HG03064 (cell line): ENCODE measurements around the gene IFT57.
"Not testable (repeated sequence)": the region's sequence is repeated elsewhere in the genome, so short reads cannot be mapped to it uniquely, and the experiment has no call there.

Experiments
- ATAC-seq: cut with Tn5 transposase; IDR thresholded peaks from one replicate; pipeline ENCODE4 v1.9.1; 2021; ENCODE audit warnings: low read depth; ENCODE audit not compliant: unreplicated experiment

IFT57 gene

GRCh38 chr3:108221911-108222852 is at the start of gene IFT57:
Gene IFT57, minus strand, starts transcription at chr3:108222424. Its CDS starts 102 bp downstream, at chr3:108222322.
- peak; percentile 92 for ATAC-seq

- no peak for ATAC-seq
Observed at GRCh38 chr3:108271626-108272025, 49.4 kb upstream of the IFT57 start.

GRCh38 chr3:108268235-108268634 is 46.0 kb upstream of the IFT57 start:
- not testable (repeated sequence) for ATAC-seq

- ATAC-seq: not testable (repeated sequence)
Observed at GRCh38 chr3:108264534-108265298, 42.5 kb upstream of the IFT57 start.

GRCh38 chr3:108255131-108255530 is 32.9 kb upstream of the IFT57 start:
- no peak for ATAC-seq

- no peak for ATAC-seq
Observed at GRCh38 chr3:108251844-108252243, 29.6 kb upstream of the IFT57 start.

GRCh38 chr3:108251265-108251664 is 29.0 kb upstream of the IFT57 start:
- ATAC-seq: no peak

GRCh38 chr3:108250626-108251025 is 28.4 kb upstream of the IFT57 start:
- no peak for ATAC-seq

- ATAC-seq: no peak
Observed at GRCh38 chr3:108243243-108243642, 21.0 kb upstream of the IFT57 start.

- no peak for ATAC-seq
Observed at GRCh38 chr3:108242776-108243175, 20.6 kb upstream of the IFT57 start.

GRCh38 chr3:108241721-108242120 is 19.5 kb upstream of the IFT57 start:
- no peak for ATAC-seq

- ATAC-seq: no peak
Observed at GRCh38 chr3:108241146-108241545, 18.9 kb upstream of the IFT57 start.

- no peak for ATAC-seq
Observed at GRCh38 chr3:108239082-108239481, 16.9 kb upstream of the IFT57 start.

- no peak for ATAC-seq
Observed at GRCh38 chr3:108235290-108235689, 13.1 kb upstream of the IFT57 start.

GRCh38 chr3:108234387-108234957 is 12.2 kb upstream of the IFT57 start:
- ATAC-seq: no peak

GRCh38 chr3:108228286-108228685 is 6.1 kb upstream of the IFT57 start:
- no peak for ATAC-seq

GRCh38 chr3:108227131-108227530 is 4.9 kb upstream of the IFT57 start:
- ATAC-seq: no peak

GRCh38 chr3:108225221-108225620 is 3.0 kb upstream of the IFT57 start:
- no peak for ATAC-seq

GRCh38 chr3:108223928-108224327 is 1.7 kb upstream of the IFT57 start:
- no peak for ATAC-seq

GRCh38 chr3:108222853-108223565 is 785 bp upstream of the IFT57 start:
- no peak for ATAC-seq

GRCh38 chr3:108221393-108221792 is 831 bp downstream of the IFT57 start:
- no peak for ATAC-seq
